Measurements from ENCODE around the gene GIT1.

GIT1 gene

GRCh38 chr17:29589524-29590410, at the start of gene GIT1:
GIT1 (minus strand) TSS chr17:29589648; CDS start chr17:29589378, 270 bp downstream.
- peak; percentile 95 for DNase-seq (ENCODE audit: low spot score)

GRCh38 chr17:29633886-29634285, 44.4 kb upstream of the GIT1 start:
- DNase-seq (ENCODE audit: low spot score), result no peak

- no peak for DNase-seq (ENCODE audit: low spot score)
Observed at GRCh38 chr17:29630630-29631193, 41.3 kb upstream of the GIT1 start.

- no peak for DNase-seq (ENCODE audit: low spot score)
Observed at GRCh38 chr17:29629839-29630238, 40.4 kb upstream of the GIT1 start.

- no peak for DNase-seq (ENCODE audit: low spot score)
Observed at GRCh38 chr17:29628644-29629043, 39.2 kb upstream of the GIT1 start.

- no peak for DNase-seq (ENCODE audit: low spot score)
Observed at GRCh38 chr17:29627951-29628350, 38.5 kb upstream of the GIT1 start.

- DNase-seq (ENCODE audit: low spot score), result no peak
Observed at GRCh38 chr17:29625037-29625750, 35.7 kb upstream of the GIT1 start.

- no peak for DNase-seq (ENCODE audit: low spot score)
Observed at GRCh38 chr17:29624586-29624985, 35.1 kb upstream of the GIT1 start.

- no peak for DNase-seq (ENCODE audit: low spot score)
Observed at GRCh38 chr17:29623283-29623647, 33.8 kb upstream of the GIT1 start.

GRCh38 chr17:29622337-29623282, 33.2 kb upstream of the GIT1 start, which contains the start of gene CORO6:
CORO6 (minus strand) TSS chr17:29622912; CDS start chr17:29621421, 1,491 bp downstream.
- peak; percentile 76 for DNase-seq (ENCODE audit: low spot score)

GRCh38 chr17:29621751-29622194, 32.3 kb upstream of the GIT1 start:
- peak; percentile 32 for DNase-seq (ENCODE audit: low spot score)

GRCh38 chr17:29620779-29621500, 31.5 kb upstream of the GIT1 start:
- DNase-seq (ENCODE audit: low spot score), result no peak

GRCh38 chr17:29620271-29620670, 30.8 kb upstream of the GIT1 start:
- no peak for DNase-seq (ENCODE audit: low spot score)

- peak; percentile 51 for DNase-seq (ENCODE audit: low spot score)
Observed at GRCh38 chr17:29619251-29619650, 29.8 kb upstream of the GIT1 start.

- no peak for DNase-seq (ENCODE audit: low spot score)
Observed at GRCh38 chr17:29618272-29619065, 29.0 kb upstream of the GIT1 start.

- peak; percentile 91 for DNase-seq (ENCODE audit: low spot score)
Observed at GRCh38 chr17:29617481-29618271, 28.2 kb upstream of the GIT1 start.

GRCh38 chr17:29617125-29617480, 27.7 kb upstream of the GIT1 start:
- peak; percentile 99 for DNase-seq (ENCODE audit: low spot score)

- no peak for DNase-seq (ENCODE audit: low spot score)
Observed at GRCh38 chr17:29616300-29617048, 27.0 kb upstream of the GIT1 start.
